ENCODE results near the gene SPATA13. TPM values are rescaled to one million over a fixed set of nuclear protein-coding genes. Genes with fewer than 3 reads are reported as not detected.

Gene SPATA13
- total and polyA plus RNA-seq, 2 experiments from 2014 or later, result 12.4 to 19.4 TPM

- no peaks in the 10 kb centered on the region for H3K4me1 ChIP-seq (ENCODE audit: insufficient read depth)
- TF ChIP-seq CTCF (IDR thresholded peaks at IDR 0.05; ENCODE audit: poor library complexity), result no peak
- no peak for TF ChIP-seq EZH2 (IDR thresholded peaks at IDR 0.05; ENCODE audit: borderline replicate concordance)
- TF ChIP-seq EZH2phosphoT487 (IDR thresholded peaks at IDR 0.05; ENCODE audit: low read depth, severe bottlenecking, unreplicated experiment), result no peak
Observed at GRCh38 chr13:24225062-24225461, 64.5 kb downstream of the SPATA13 start.

GRCh38 chr13:24225930-24226329, 65.4 kb downstream of the SPATA13 start:
- no peak overlapping the region for H3K27ac ChIP-seq
- no peaks in the 10 kb centered on the region for H4K20me1 ChIP-seq (ENCODE audit: insufficient read depth, poor library complexity, severe bottlenecking)
- DNase-seq (ENCODE audit: low spot score), result no peak
- WGBS (ENCODE audit: low lambda C conversion rate, missing lambda C conversion rate), result 98% methylated on average over 7 of the region's 7 CpGs
- peaks cover 3% of the 10 kb centered on the region for H3K79me2 ChIP-seq
- H3K4me1 ChIP-seq (ENCODE audit: insufficient read depth), result no peaks in the 10 kb centered on the region
- H3K4me2 ChIP-seq, result no peak overlapping the region
- H3K9me2 ChIP-seq (replicated peaks; ENCODE audit: insufficient read depth), result no peaks in the 10 kb centered on the region
- H3K9me3 ChIP-seq (ENCODE audit: low read depth), result no peaks in the 10 kb centered on the region
- no peaks in the 10 kb centered on the region for H3K27me3 ChIP-seq
- TF ChIP-seq CTCF (IDR thresholded peaks at IDR 0.05; ENCODE audit: poor library complexity) (no peak), EZH2phosphoT487 (IDR thresholded peaks at IDR 0.05; ENCODE audit: low read depth, severe bottlenecking, unreplicated experiment) (no peak), EZH2 (IDR thresholded peaks at IDR 0.05; ENCODE audit: borderline replicate concordance) (no peak)
- no peaks in the 10 kb centered on the region for H3K36me3 ChIP-seq (replicated peaks; ENCODE audit: insufficient read depth, low read depth)
- no peak overlapping the region for H3K4me3 ChIP-seq
- H2AFZ ChIP-seq, result no peak overlapping the region

More at GRCh38 chr13:24225062-24225461, 64.5 kb downstream of the SPATA13 start:
- Histone ChIP-seq H3K4me3 (no peak overlapping the region), H3K9me2 (replicated peaks; ENCODE audit: insufficient read depth) (no peaks in the 10 kb centered on the region), H4K20me1 (ENCODE audit: insufficient read depth, poor library complexity, severe bottlenecking) (no peaks in the 10 kb centered on the region), H3K27me3 (no peaks in the 10 kb centered on the region), H2AFZ (no peak overlapping the region), H3K36me3 (replicated peaks; ENCODE audit: insufficient read depth, low read depth) (no peaks in the 10 kb centered on the region), H3K9me3 (ENCODE audit: low read depth) (no peaks in the 10 kb centered on the region), H3K27ac (no peak overlapping the region), H3K79me2 (peaks cover 3% of the 10 kb centered on the region), H3K4me2 (no peak overlapping the region)
- DNase-seq (ENCODE audit: low spot score), result no peak
- 95% methylated on average over 11 of the region's 11 CpGs for WGBS (ENCODE audit: low lambda C conversion rate, missing lambda C conversion rate)

- no peak overlapping the region for H3K4me2 ChIP-seq
- 49% methylated on average over 3 of the region's 3 CpGs for WGBS (ENCODE audit: low lambda C conversion rate, missing lambda C conversion rate)
- no peaks in the 10 kb centered on the region for H3K36me3 ChIP-seq (replicated peaks; ENCODE audit: insufficient read depth, low read depth)
- H3K9me3 ChIP-seq (ENCODE audit: low read depth), result no peaks in the 10 kb centered on the region
- no peak overlapping the region for H3K4me3 ChIP-seq
- no peak overlapping the region for H3K27ac ChIP-seq
- H3K9me2 ChIP-seq (replicated peaks; ENCODE audit: insufficient read depth), result no peaks in the 10 kb centered on the region
- H3K79me2 ChIP-seq, result peaks cover 5% of the 10 kb centered on the region
- DNase-seq (ENCODE audit: low spot score), result no peak
- H4K20me1 ChIP-seq (ENCODE audit: insufficient read depth, poor library complexity, severe bottlenecking), result no peaks in the 10 kb centered on the region
- no peaks in the 10 kb centered on the region for H3K4me1 ChIP-seq (ENCODE audit: insufficient read depth)
- H2AFZ ChIP-seq, result no peak overlapping the region
- TF ChIP-seq CTCF (IDR thresholded peaks at IDR 0.05; ENCODE audit: poor library complexity) (no peak), EZH2 (IDR thresholded peaks at IDR 0.05; ENCODE audit: borderline replicate concordance) (no peak), EZH2phosphoT487 (IDR thresholded peaks at IDR 0.05; ENCODE audit: low read depth, severe bottlenecking, unreplicated experiment) (no peak)
- H3K27me3 ChIP-seq, result no peaks in the 10 kb centered on the region
Observed at GRCh38 chr13:24226762-24227161, 66.2 kb downstream of the SPATA13 start.
